Measurements from ENCODE around the gene RNF183. TPM values are rescaled to one million over a fixed set of nuclear protein-coding genes. Genes with fewer than 3 reads are reported as not detected.

RNF183 gene
- total RNA-seq, 1 experiment from 2014 or later, result not detected

- no peaks in the 10 kb centered on the region for H3K4me1 ChIP-seq (ENCODE audit: control insufficient read depth, insufficient read depth, low read length)
- no peak for ATAC-seq
- TF ChIP-seq POLR2AphosphoS5 (IDR thresholded peaks at IDR 0.05; ENCODE audit: low read depth, low read length) (no peak), SIN3A (IDR thresholded peaks at IDR 0.05; ENCODE audit: borderline replicate concordance, insufficient read depth, low read depth, low read length) (no peak), TCF7L2 (IDR thresholded peaks at IDR 0.05; ENCODE audit: low read depth, low read length) (no peak)
- TF ChIP-seq, protein P1, sequence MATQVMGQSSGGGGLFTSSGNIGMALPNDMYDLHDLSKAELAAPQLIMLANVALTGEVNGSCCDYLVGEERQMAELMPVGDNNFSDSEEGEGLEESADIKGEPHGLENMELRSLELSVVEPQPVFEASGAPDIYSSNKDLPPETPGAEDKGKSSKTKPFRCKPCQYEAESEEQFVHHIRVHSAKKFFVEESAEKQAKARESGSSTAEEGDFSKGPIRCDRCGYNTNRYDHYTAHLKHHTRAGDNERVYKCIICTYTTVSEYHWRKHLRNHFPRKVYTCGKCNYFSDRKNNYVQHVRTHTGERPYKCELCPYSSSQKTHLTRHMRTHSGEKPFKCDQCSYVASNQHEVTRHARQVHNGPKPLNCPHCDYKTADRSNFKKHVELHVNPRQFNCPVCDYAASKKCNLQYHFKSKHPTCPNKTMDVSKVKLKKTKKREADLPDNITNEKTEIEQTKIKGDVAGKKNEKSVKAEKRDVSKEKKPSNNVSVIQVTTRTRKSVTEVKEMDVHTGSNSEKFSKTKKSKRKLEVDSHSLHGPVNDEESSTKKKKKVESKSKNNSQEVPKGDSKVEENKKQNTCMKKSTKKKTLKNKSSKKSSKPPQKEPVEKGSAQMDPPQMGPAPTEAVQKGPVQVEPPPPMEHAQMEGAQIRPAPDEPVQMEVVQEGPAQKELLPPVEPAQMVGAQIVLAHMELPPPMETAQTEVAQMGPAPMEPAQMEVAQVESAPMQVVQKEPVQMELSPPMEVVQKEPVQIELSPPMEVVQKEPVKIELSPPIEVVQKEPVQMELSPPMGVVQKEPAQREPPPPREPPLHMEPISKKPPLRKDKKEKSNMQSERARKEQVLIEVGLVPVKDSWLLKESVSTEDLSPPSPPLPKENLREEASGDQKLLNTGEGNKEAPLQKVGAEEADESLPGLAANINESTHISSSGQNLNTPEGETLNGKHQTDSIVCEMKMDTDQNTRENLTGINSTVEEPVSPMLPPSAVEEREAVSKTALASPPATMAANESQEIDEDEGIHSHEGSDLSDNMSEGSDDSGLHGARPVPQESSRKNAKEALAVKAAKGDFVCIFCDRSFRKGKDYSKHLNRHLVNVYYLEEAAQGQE (IDR thresholded peaks at IDR 0.05; ENCODE audit: insufficient read depth in 1 of 2, low read depth in 2 of 2, low read length in 1 of 2), result no peak
- TF ChIP-seq, protein P2, sequence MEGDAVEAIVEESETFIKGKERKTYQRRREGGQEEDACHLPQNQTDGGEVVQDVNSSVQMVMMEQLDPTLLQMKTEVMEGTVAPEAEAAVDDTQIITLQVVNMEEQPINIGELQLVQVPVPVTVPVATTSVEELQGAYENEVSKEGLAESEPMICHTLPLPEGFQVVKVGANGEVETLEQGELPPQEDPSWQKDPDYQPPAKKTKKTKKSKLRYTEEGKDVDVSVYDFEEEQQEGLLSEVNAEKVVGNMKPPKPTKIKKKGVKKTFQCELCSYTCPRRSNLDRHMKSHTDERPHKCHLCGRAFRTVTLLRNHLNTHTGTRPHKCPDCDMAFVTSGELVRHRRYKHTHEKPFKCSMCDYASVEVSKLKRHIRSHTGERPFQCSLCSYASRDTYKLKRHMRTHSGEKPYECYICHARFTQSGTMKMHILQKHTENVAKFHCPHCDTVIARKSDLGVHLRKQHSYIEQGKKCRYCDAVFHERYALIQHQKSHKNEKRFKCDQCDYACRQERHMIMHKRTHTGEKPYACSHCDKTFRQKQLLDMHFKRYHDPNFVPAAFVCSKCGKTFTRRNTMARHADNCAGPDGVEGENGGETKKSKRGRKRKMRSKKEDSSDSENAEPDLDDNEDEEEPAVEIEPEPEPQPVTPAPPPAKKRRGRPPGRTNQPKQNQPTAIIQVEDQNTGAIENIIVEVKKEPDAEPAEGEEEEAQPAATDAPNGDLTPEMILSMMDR (IDR thresholded peaks at IDR 0.05), result no peak
- in situ Hi-C loops (cut with HindIII; ENCODE audit: low pct_unique_long_range_greater_than_20kb, low sequenced_read_pairs), result no loop called here
- CTCF ChIA-PET, result no interaction called here
- no TSS peak for BruUV-seq (replicated peaks)
- intact Hi-C loops (cut with micrococcal nuclease; ENCODE audit: unreplicated experiment), result no loop called here
- H3K9me3 ChIP-seq (ENCODE audit: control insufficient read depth, insufficient read depth, low read depth, low read length), result no peaks in the 10 kb centered on the region
- H3K27me3 ChIP-seq (ENCODE audit: control insufficient read depth, insufficient read depth, low read length), result no peaks in the 10 kb centered on the region; the same call in 1 of the 2 replicates
- POLR2A ChIA-PET, result no interaction called here
- H3K36me3 ChIP-seq (ENCODE audit: control insufficient read depth, insufficient read depth, low read length), result no peaks in the 10 kb centered on the region
- H3K27ac ChIP-seq (ENCODE audit: low read length), result no peak overlapping the region
- no peak overlapping the region for H3K4me3 ChIP-seq (ENCODE audit: low read depth in 2 of 2, low read length in 2 of 2)
- DNase-seq (ENCODE audit: low read depth, low spot score), result no peak
These were observed 3.3 kb downstream of the RNF183 start for GRCh38 chr9:113299800-113300292.

DNA sequence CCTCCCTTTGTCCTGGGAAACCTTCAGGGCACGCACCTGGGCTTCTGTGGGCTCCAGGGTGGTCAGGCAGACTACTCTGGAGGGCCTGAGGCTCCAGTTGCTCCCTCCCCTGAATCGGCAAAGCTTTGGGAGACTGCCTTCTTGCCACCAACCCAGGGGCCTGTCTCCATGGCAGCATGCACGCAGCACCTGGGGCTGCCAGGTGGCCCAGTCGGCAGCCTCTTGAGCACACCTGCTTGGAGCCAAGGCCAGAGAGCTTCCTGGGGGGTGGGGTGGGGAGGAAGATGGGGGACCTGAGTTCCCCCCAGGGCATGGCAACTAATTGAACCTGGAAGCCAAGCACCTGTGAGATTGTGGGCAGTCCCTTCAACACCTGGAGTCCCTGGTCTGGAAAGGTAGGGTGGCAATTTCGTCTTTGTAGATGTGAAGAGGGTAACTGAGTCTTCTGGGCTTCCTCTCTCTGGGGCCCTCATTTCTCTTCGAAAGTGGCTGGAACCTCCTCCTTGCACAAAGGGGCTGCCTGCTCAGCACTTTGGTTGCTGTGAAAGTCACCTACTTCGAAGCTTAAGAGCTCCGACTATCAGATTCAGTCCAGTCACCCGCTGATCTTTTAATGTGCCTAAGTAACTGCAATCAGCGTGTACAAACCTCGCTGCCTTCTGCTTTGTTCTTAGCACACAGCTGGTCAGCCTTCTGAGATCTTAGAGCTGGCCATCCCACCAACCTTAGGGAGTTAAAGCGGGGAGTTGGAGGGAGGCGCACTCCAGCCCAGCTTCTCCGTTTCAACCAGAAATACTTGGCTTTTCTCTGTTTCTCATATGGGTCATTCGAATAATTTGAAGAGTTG lies 4.0 kb downstream of the RNF183 start:
- no peaks in the 10 kb centered on the region for H3K36me3 ChIP-seq (ENCODE audit: control insufficient read depth, insufficient read depth, low read length)
- ATAC-seq (no peak), DNase-seq (ENCODE audit: low read depth, low spot score) (no peak)
- intact Hi-C loops (cut with micrococcal nuclease; ENCODE audit: unreplicated experiment), result no loop called here
- BruUV-seq (replicated peaks), result no TSS peak
- H3K4me3 ChIP-seq (ENCODE audit: low read depth in 2 of 2, low read length in 2 of 2), result no peak overlapping the region
- H3K9me3 ChIP-seq (ENCODE audit: control insufficient read depth, insufficient read depth, low read depth, low read length), result no peaks in the 10 kb centered on the region
- TF ChIP-seq TCF7L2 (IDR thresholded peaks at IDR 0.05; ENCODE audit: low read depth, low read length) (no peak), SIN3A (IDR thresholded peaks at IDR 0.05; ENCODE audit: borderline replicate concordance, insufficient read depth, low read depth, low read length) (no peak), POLR2AphosphoS5 (IDR thresholded peaks at IDR 0.05; ENCODE audit: low read depth, low read length) (no peak)
- TF ChIP-seq, protein P2 (IDR thresholded peaks at IDR 0.05), result no peak
- TF ChIP-seq, protein P1 (IDR thresholded peaks at IDR 0.05; ENCODE audit: insufficient read depth in 1 of 2, low read depth in 2 of 2, low read length in 1 of 2), result no peak
- H3K4me1 ChIP-seq (ENCODE audit: control insufficient read depth, insufficient read depth, low read length), result no peaks in the 10 kb centered on the region
- no peak overlapping the region for H3K27ac ChIP-seq (ENCODE audit: low read length)
- H3K27me3 ChIP-seq (ENCODE audit: control insufficient read depth, insufficient read depth, low read length), result no peaks in the 10 kb centered on the region; the same call in 1 of the 2 replicates
- in situ Hi-C loops (cut with HindIII; ENCODE audit: low pct_unique_long_range_greater_than_20kb, low sequenced_read_pairs), result no loop called here
- CTCF ChIA-PET, result no interaction called here
- POLR2A ChIA-PET, result no interaction called here
